GM21529 (cell line): ENCODE data around the gene DIP2C.
"Not testable (repeated sequence)": the region's sequence is repeated elsewhere in the genome, so short reads cannot be mapped to it uniquely, and the experiment has no call there.

Experiments used
- ATAC-seq: cut with Tn5 transposase; IDR thresholded peaks from one replicate; pipeline ENCODE4 v1.9.1; 2021; ENCODE audit not compliant: unreplicated experiment

Gene DIP2C

DNA sequence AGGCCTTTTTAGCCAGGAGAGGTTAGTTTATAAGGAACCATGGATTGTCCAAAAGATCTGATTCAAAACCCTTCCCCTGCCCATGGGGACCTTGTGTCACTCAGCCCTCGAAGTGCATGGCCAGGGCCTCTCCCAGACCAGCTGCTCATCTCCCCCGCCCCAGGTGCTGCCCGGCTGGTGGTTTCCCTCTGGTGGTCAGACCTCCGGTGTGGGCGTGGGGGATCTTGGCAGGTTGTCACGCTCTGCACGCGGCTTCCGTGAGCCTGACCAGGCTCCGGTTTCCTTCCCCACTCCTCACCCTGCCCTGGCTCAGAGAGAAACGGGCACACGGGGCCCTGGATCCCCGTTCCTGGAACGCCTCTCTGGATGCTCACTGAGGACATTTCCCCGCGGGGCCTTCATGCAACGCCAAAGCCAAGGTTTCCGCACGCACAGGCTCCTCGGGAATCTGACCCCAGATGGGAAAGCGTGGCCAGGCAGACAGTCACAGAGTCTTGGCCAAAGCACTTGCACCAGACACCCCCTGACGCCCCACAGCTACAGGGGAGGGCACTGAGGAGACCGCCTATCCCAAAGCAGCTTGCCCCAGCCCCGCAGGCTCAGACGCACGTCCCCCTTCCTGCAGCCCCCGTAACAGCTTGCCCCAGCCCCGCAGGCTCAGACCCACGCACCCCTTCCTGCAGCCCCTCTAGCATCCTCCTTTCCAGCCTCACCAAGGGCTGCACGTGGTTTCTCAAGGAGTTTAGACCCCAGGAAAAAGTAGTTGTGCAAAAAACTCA is 7.8 kb upstream of the DIP2C start:
- no peak for ATAC-seq

DNA sequence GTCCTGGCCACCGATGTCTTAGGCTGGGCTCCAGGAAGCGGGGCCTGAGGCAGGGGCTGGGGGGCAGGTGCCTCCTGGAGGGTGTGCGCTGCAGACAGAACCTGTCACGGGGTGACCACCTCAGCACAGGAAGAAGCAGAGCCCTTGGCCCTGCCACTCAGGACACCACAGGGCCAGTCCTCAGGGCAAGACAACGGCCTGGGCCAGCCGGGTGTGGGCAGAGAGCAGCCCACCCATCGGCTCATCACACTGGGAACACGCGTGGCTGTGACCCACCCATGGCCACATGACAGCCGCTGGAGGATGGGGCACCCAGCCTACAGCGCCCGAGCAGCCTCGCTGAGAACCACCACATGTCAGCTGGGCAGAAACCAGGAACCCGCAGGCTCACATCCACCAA is 5.9 kb upstream of the DIP2C start:
- no peak for ATAC-seq

DNA sequence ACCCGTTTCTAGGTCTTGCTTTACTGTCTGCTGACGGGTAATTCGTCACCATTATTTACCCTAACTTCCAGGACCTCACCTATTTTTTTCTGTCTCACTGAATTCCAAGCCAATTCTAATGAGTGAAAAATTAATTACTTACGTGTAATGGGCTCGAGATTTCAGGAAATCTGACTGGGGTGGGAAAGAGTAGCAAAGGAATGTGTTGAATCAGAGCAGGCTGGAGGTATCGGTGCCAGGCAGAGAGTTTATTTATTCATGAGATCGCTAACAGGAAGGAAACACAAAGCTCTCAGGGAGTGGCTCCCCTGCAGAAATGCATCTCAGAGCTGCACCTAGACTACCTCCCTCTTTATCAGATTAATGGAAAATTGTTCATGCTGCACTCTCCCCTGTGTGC is 4.0 kb upstream of the DIP2C start:
- no peak for ATAC-seq

DNA sequence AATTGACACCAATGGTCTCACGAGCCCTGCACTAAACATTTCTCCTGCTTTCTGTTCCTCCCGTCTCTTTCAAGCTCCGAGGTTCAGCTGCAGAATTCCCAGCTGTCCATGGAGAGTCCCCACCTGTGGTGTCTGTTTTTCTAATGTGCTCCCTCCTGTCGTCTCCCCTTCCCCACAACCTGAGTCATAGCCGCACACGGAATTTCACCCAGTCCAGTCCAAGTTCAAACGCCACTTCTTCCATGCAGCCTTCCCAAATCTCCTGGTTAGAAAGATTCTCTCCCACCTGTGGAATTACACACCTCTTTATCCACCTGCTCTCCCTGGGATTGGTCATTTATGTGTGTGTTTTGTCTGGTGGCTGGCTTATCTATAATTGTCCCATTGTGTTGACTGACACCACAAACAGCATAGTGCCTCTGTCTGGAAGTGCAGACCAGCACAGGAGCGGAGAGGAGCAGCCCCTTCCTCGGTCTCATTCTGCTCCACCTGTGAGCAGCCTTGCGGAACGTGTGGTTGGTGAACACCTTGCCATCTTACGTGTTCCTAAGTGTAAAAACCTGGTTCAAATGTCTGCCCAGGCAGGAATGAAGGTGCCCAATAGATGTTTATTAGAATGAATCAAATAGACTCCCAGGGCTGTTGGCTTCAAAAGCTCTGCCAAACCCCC is 3.3 kb upstream of the DIP2C start:
- no peak for ATAC-seq

DNA sequence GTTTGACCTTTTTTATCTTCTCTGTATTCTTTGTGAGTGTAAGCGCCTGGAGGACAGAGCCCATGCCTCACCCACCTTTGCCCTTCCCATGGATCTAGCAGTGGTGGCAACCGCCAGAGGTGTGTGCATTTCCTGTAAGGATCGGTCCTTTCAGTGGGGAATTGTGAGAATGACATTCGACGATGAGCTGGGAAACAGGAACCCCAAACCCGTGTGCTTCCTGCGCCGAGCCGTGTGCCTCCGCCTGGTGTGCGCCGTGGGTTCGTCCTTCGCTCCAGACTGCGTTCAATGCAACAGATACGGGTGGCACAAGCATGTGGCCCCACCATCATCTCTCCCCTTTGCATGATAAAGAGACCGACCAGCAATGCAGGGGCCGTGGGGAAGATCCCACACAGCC is 1.7 kb upstream of the DIP2C start:
- no peak for ATAC-seq

DNA sequence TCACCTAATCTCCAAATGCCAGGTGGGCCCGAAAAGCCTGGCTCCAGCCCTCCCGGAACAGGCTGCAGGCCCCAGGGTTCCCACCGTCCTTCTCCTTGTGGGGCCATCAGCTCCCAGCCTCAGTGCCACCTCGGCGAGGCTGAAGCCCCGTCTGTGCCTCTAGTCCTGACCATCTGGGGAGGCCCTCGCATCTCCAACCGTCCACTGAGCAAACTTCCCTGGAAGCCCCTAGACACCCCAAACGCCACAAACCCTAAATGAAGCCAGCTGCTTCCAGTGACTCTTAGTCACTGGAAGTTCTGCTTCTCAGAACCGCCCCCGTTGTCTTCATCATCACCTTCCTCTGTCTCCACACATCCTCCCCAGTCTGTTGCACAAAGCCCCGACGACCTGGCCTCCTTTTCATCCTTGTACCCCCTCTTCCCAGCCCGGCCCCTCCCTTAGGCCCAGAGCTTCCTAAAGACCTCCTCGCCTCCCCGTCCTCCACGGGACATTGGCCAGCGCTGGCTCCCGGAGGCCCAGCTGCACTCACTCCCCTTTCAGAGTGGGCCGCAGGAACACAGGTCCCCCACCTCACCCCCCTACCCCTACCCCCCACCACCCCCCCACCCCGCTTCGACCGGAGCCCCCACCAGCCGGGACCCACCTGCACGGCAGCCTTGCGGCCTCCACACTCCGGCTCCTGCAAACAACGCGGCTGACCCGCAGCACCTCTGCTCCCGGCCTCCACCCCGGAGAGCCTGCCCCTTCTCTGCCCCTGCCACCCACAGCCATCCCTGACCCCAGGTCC is 1.1 kb upstream of the DIP2C start:
- ATAC-seq = no peak

DNA sequence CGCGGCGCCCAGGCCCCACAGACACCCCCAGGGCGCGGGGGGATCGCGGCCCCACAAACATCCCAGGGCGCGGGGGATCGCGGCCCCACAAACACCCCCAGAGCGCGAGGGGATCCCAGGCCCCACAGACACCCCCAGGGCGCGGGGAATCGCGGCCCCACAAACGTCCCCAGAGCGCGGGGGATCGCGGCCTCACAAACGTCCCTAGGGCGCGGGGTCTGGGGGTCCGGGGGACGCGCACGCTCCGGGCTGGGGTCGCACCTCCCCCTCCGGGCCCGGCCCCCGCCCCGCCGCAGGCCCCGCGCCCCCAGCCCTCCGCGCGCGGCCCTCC is 382 bp downstream of the DIP2C start:
- ATAC-seq = no peak

DNA sequence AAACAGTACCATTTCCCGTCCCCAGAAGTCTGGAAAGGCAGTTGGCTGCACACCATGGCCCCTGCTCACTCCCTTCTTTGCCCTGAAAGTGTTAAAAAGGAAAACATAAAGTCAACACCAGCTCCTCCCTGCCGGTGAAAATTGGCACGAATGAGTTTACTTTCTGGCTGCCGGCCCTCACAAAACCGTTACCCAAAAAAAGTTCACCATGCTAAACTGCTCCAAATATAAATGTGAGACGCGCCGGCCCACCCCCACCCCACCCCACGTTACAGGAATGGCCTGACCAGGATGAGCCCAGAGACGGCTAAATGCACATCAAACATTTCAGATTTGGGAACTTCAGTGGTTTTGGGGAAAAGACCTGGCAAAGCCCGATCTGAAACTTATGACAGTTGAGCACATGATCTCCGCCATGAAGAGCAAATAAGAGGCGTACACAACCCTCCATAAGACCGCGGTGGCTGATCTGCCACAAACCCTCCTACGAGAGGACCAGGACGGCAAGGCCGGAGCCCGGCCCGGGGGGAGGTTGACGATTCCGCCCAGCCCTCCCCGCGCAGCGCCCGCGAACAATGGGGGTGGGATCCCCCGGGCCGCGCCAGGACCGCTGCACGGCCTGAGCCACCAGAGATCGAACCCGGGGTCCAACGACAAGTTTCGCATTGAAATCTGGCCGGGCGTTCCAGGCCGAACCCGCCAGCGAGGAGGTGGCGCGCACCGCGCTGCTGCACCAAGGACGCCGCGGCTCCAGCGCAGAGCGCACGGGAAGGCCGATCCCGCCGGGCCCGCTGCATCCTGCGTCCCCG is 952 bp downstream of the DIP2C start:
- no peak for ATAC-seq

DNA sequence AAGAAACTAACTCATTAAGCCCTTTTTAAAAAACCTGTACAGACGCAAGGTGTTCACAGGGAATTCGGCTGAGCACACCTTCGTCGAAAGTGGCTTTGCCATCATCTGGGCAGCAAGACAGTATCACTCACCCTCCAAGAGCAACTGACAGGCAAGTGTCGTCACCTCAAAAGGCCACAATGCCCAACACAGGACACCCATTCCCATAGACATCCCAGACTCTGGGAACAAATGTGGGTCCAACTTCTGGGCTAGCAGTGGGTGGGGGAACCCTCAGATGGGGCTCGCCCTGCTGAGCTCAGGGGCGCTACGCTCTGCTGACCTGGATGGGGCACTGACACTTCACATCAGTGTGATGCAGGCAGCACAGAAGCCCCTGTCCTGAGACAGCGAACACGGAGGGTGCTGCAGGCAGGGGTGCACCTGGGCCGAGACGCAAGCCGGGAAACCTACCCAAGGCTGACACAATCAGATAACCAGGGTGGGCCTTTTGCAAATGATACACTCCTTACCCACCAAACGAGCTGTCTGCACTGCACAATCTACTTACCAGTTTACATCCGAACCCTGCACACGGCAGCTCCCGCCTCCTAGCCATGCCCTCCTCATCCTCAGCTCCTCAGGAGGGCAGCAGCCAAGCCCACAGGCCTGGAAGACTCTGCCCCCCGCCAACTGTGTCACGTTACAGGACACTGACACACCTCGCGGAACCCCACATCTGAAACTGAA is 1.7 kb downstream of the DIP2C start:
- no peak for ATAC-seq

DNA sequence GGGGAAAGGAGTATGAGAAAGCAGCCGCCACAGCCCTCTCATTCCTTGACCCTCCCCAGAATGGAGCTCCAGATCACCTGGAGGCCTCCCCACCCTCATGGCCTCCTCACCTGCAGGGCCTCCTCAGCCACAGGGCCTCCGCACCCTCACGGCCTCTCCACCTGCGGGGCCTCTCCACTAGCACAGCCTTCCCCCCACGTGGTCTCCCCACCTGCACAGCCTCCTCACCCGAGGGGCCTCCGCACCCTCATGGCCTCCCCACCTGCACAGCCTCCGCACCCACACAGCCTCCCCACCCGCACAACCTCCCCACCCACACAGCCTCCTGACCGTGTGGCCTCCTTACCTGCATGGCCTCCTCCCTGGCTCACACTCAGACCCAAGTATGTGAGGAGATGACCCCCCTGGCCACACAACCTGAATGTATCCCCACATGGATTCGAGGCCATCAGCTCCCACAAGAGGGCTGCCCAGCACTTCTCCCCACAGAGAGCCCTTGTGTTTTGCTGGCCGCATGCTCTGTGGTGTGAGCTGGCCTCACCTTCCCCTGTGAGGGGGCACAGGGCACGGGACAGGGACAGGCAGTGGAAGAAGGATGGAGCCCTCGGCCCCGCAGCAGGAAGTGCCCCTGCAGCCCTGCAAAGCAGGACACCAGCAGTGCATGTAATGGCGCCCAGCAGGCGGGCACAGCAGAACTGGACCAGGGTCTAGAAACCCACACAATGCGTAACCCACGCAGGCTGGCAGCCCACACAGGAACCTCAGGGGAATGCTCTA is 3.1 kb downstream of the DIP2C start:
- no peak for ATAC-seq

DNA sequence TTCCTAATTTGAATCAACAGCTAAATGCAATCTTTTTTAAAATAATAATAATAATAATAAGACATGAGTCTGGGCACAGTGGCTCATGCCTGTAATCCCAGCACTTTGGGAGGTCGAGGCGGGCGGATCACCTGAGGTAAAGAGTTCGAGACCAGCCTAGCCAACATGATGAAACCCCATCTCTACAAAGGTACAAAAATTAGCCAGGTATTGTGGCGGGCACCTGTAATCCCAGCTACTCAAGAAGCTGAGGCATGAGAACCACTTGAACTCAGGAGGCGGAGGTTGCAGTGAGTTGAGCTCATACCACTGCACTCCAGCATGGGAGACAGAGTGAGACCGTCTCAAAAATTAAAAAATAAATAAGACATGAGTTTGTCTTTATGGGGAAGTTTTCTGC is 3.9 kb downstream of the DIP2C start:
- no peak for ATAC-seq

DNA sequence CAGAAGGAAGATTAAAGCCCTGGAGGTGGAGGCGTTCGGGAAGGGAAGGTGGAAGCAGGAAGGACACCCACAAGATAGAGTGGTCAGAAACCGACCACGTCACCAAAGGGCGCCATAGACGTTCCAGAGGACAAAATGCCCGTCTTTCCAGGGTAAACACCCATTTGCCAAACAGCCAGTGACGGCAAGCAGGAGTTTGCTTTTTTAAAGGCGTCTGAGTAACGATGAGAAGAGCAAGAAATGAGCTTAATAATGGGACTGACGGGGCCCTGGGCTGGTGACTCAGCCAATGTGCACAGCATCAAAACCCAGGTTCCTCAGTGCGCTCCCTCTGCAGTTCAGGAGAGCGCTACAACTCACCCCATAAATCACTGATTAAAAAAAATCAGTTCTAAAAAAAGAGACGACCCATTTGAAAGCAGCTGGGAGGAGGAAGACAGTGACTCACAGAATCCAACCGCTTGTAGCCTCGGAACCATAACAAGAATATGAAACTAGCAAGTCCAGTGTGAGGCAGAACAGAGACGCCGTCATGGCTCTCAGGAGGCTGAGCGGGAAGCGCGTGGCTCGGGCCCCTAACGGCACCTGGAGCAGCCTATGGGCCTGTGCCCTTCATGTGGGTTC is 5.9 kb downstream of the DIP2C start:
- no peak for ATAC-seq

DNA sequence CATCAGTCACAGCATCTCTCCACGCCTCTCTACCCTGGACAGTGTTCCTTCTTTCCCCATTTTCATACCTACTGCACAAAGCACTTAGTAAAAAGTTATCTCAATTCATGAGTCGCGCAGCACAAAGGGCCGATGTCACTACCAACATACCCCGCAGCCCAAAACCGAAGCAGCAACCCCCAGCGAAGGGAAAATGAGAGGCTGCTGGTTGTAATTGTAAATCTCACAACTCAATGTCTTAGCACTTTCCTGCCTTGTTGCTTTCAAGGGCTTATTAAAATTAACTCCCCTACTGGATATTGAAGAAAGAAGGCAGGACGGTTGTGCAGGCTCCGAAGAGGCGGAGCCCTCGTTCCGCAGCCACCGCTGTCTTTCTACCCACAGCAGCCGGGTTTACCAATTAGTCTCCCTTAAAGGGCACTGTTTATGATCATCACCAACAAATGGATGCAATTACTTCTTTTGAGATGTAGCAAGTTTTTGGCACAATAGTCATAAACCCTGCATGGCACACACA is 6.5 kb downstream of the DIP2C start:
- no peak for ATAC-seq

DNA sequence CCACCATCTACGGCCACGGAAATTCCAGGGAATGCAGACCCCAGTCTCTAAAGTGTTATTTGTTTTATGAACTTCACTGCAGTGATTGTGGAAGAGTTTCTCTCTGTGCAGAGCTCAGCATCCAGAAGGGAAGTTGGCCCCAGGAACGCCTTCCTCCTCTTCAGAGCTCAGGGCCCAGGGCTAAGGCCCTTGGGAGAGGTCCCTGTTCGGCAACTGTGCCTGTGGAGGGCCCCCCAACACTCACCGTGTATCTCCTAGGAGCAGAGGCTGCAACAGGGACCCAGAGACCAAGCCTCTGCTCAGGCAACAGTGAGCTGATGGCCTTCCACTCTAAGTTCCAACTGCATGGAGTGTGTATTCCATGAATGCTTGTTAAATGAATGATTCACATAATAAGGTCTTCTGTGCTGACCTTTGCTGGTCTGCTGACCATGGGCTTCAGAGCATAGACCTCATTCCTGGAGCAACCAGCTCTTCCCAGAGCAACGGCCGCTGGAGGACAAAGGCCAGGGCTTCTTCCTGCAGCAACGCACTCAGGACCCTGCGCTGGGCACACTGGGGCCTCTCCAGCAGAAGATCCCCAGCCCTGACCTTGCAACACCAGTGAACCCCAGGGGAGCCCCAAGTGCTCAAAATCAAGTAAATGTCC is 7.7 kb downstream of the DIP2C start:
- no peak for ATAC-seq

DNA sequence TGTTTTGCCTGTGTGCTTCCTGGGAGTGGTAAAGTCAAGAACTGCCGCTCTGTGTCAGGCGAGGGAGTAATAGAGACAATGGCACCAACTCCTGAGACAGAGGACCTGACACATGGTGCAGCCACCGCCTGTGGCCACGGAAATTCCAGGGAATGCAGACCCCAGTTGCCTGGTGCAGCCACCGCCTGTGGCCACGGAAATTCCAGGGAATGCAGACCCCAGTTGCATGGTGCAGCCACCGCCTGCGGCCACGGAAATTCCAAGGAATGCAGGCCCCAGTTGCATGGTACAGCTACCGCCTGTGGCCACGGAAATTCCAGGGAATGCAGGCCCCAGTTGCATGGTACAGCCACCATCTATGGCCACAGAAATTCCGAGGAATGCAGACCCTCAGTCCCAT is 8.7 kb downstream of the DIP2C start:
- no peak for ATAC-seq

DNA sequence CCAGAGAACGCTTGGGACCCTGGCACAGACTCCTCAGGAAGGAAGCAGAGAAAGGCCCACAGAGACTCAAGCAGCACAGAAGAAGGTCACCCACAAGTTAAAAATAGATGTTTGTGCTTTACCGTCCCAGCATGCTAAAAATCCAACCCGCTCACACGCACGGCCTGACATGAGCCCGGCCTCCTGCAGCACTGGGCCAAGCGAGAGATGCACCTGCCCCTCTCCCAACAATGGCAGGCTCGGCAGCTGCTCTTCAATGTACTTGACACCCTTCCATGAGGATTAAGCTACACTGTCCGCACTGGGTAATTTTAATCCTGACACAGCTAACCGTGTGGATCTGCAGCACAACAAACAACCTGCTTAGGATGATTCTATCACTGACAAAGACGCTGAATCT is 9.3 kb downstream of the DIP2C start:
- ATAC-seq = no peak

DNA sequence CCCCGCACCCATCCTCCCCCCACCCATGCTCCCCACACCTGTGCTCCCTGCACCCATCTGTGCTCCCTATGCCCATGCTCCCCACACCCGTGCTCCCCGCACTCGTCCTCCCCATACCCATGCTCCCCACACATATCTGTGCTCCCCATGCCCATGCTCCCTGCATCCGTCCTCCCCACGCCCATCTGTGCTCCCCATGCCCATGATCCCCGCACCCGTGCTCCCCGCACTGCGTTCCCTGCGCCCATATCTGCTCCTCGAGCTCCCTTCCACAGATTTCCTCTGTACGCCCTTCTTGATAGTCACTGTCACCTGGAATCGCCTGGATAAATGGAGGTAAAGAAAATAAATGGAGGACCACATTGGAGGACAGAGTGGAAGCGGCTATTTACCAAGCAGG is 9.9 kb downstream of the DIP2C start:
- ATAC-seq = no peak

DNA sequence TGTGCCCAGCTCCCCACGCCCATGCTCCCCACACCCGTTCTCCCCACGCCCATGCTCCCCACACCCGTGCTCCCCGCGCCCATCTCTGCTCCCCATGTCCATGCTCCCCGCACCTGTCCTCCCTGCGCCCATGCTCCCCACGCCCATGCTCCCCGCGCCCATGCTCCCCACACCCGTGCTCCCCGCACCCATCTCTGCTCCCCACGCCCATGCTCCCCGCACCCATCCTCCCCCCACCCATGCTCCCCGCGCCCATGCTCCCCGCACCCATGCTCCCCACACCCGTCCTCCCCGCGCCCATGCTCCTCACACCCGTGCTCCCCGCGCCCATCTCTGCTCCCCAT is 10.8 kb downstream of the DIP2C start:
- not testable (repeated sequence) for ATAC-seq
